Gastrocnemius medialis (tissue), 4 donors: ENCODE measurements around the gene CD3D. TPM values are rescaled to one million over a fixed set of nuclear protein-coding genes. Genes with fewer than 3 reads are reported as not detected.

Experiments
- ATAC-seq, 2 donors: fragments of 150-250 bp; one replicate each; pipeline ENCODE4 v1.9.1; 2016
- DNase-seq, 2 donors: peaks; one replicate each; pipeline ENCODE4 v3.0.0-alpha.2; 2019
- H3K27ac ChIP-seq, 4 donors: fragments of 200-600 bp; sonication (generic); 1 replicate in 1 of 4; 2 replicates in 3 of 4; pipeline ENCODE4 v1.5.1; 2016 to 2018; ENCODE audit warnings: mild to moderate bottlenecking in 2 of 4, moderate library complexity in 1 of 4
- H3K27me3 ChIP-seq, 3 donors: fragments of 200-600 bp; sonication (generic) in 2 of 3; 1 replicate in 1 of 3; 2 replicates in 2 of 3; pipeline versions ENCODE4 v1.5.1 to v1.6.0; 2016 to 2019; ENCODE audit warnings: mild to moderate bottlenecking in 1 of 3, moderate library complexity in 1 of 3
- H3K36me3 ChIP-seq, 2 donors: fragments of 200-600 bp; sonication (generic) in 1 of 2; one replicate each; pipeline ENCODE4 v1.5.1; 2017 to 2018
- H3K4me1 ChIP-seq, 2 donors: fragments of 200-600 bp; sonication (generic) in 1 of 2; one replicate each; pipeline ENCODE4 v1.5.1; 2016 to 2017; ENCODE audit warnings: mild to moderate bottlenecking in 2 of 2
- H3K4me3 ChIP-seq, 4 donors: fragments of 200-600 bp; sonication (generic) in 3 of 4; 1 replicate in 1 of 4; 2 replicates in 3 of 4; pipeline ENCODE4 v1.5.1; 2016 to 2019; ENCODE audit warnings: mild to moderate bottlenecking in 2 of 4
- H3K9me3 ChIP-seq, 3 donors: fragments of 200-600 bp; sonication (generic) in 2 of 3; 1 replicate in 1 of 3; 2 replicates in 2 of 3; pipeline ENCODE4 v1.5.1; 2016 to 2019
- POLR2A ChIP-seq, 2 donors: fragments of 450-650 bp; IDR thresholded peaks; one replicate each; pipeline ENCODE4 v1.6.1; 2017; ENCODE audit warnings: antibody characterized with exemption in 2 of 2, mild to moderate bottlenecking in 2 of 2, moderate library complexity in 2 of 2
- in situ Hi-C, 4 donors: fragments of 200-750 bp; cut with MboI; loops; one replicate each; pipeline versions ENCODE4 v1.15.0 to v1.8.0; 2017; ENCODE audit warnings: low sequenced_read_pairs in 4 of 4
- intact Hi-C: fragments of 100-400 bp; cut with DNase I; formaldehyde crosslinking; loops from one replicate; pipeline ENCODE4 v1.15.1; 2023; ENCODE audit warnings: low total_unique reads
- total RNA-seq, 4 donors: library from RNA; depleted of rRNA; stranded (reverse); fragments of >200 nt; gene quantifications; one replicate each; pipeline versions ENCODE4 v1.1.0 to v1.2.3, GENCODE V29; 2016
- TF ChIP-seq, protein P1 (sequence below), 5 experiments: fragments of 450-650 bp in 3 of 5; fragments of 200-600 bp in 2 of 5; sonication (generic) in 2 of 5; IDR thresholded peaks in 4 of 5; conservative IDR thresholded peaks in 1 of 5; 1 replicate in 4 of 5; 2 replicates in 1 of 5; pipeline ENCODE4 v1.5.1; 2016 to 2019; ENCODE audit warnings: antibody characterized with exemption in 5 of 5, mild to moderate bottlenecking in 3 of 5, moderate library complexity in 3 of 5

The CD3D gene
- total RNA-seq, 4 donors from 2014 or later = 0.35 to 3.0 (median 0.46) TPM; not detected in 1

DNA sequence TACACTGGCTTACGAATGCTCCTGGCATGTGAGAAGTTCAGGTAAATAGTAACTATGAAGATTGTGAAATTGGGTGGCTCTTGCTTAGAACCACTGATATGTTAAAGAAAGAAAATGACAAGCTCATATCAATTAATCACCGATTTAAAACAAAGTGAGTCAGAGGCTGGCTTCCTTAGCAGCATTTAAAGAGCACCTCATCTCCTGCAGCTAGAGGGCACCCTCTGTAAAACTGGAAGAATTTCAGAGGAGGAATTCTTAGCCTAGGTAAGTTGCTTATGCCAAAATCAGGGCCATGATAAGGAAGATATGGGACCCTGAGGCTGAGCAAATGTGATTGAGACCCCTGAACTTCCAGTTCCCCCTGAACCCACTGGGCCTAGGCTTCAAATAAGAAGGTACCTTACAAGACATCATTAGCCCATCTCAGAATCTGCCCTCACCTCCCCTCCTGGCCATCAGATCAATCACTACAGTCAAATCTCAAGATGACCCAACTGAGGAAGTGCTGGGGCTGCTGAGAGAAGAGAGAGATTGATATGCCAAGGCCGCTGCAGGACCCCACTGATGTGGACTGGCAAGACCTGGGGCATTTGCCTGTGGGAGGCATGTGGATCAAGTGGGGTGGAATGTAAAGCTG is 46.6 kb downstream of the CD3D start:
- intact Hi-C loops (loop anchor here (10.0 kb wide), 1 partner anchor 189 kb away; no protein-coding TSS in a partner anchor), in situ Hi-C loops (loop anchor here in 1 of 4 donors (10.0 kb wide), 1 partner anchor 91 kb away; no protein-coding TSS in a partner anchor)
- TF ChIP-seq, protein P1, sequence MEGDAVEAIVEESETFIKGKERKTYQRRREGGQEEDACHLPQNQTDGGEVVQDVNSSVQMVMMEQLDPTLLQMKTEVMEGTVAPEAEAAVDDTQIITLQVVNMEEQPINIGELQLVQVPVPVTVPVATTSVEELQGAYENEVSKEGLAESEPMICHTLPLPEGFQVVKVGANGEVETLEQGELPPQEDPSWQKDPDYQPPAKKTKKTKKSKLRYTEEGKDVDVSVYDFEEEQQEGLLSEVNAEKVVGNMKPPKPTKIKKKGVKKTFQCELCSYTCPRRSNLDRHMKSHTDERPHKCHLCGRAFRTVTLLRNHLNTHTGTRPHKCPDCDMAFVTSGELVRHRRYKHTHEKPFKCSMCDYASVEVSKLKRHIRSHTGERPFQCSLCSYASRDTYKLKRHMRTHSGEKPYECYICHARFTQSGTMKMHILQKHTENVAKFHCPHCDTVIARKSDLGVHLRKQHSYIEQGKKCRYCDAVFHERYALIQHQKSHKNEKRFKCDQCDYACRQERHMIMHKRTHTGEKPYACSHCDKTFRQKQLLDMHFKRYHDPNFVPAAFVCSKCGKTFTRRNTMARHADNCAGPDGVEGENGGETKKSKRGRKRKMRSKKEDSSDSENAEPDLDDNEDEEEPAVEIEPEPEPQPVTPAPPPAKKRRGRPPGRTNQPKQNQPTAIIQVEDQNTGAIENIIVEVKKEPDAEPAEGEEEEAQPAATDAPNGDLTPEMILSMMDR (IDR thresholded peaks at IDR 0.05 in 4 of 5, conservative IDR thresholded peaks at IDR 0.05 in 1 of 5) = peak in 3 of 5 experiments; percentile 18 to 45 (median 34)
- TF ChIP-seq POLR2A (IDR thresholded peaks at IDR 0.05) = no peak
- no peaks in the 10 kb centered on the region for H3K36me3 ChIP-seq
- no peak overlapping the region for H3K27ac ChIP-seq
- ATAC-seq (no peak), DNase-seq (no peak)
- H3K27me3 ChIP-seq = no peaks in the 10 kb centered on the region
- H3K9me3 ChIP-seq = no peaks in the 10 kb centered on the region
- H3K4me3 ChIP-seq = no peak overlapping the region
- no peaks in the 10 kb centered on the region for H3K4me1 ChIP-seq

DNA sequence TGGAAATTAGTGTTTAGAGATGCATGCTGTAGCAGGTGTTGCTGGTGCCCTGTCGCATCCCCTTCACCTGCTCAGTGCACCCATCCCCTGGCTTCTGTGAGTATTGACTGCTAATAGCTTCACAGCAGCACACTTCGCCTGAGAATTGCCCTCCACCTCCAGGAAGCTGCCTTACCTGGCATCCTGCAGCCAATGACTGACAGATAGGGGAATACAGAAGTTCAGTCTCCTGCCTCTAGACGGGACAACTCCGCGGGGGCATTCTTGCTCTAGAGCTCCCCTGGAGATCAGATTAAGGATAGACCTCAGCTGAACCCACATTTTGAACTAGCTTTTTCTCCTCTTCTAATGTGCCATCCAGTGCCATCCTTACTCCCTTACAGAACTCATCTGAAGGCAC is 47.3 kb downstream of the CD3D start:
- in situ Hi-C loops (loop anchor here in 1 of 4 donors (10.0 kb wide), 1 partner anchor 90 kb away; no protein-coding TSS in a partner anchor), intact Hi-C loops (loop anchor here (10.0 kb wide), 1 partner anchor 190 kb away; no protein-coding TSS in a partner anchor)
- Histone ChIP-seq H3K4me1 (no peaks in the 10 kb centered on the region), H3K36me3 (no peaks in the 10 kb centered on the region), H3K27me3 (no peaks in the 10 kb centered on the region), H3K27ac (no peak overlapping the region), H3K4me3 (no peak overlapping the region), H3K9me3 (no peaks in the 10 kb centered on the region)
- no peak for DNase-seq
- TF ChIP-seq POLR2A (IDR thresholded peaks at IDR 0.05) = no peak
- TF ChIP-seq, protein P1 (IDR thresholded peaks at IDR 0.05 in 4 of 5, conservative IDR thresholded peaks at IDR 0.05 in 1 of 5) = no peak
- no peak for ATAC-seq

DNA sequence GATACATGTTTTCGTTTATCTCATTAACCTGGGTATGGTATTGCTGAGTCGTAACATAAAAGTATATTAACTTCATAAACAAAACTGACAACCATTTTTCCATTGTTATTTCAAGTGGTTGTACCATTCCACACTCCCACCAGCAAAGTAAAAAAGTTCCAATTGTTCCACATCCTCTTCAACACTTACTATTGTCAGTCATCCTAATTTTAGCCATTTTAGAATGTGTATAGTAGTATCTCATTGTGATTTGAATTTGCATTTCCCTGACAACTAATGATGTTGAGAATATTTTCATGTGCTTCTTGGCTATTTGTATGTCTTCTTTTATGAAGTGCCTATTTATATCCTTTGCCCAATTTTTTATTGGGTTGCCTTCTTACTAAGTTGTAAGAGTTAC is 48.5 kb downstream of the CD3D start:
- DNase-seq (no peak), ATAC-seq (no peak)
- intact Hi-C loops (loop anchor here (10.0 kb wide), 1 partner anchor 191 kb away; no protein-coding TSS in a partner anchor), in situ Hi-C loops (loop anchor here in 1 of 4 donors (10.0 kb wide), 1 partner anchor 89 kb away; no protein-coding TSS in a partner anchor)
- H3K4me1 ChIP-seq = no peaks in the 10 kb centered on the region
- H3K27me3 ChIP-seq = no peaks in the 10 kb centered on the region
- no peak for TF ChIP-seq POLR2A (IDR thresholded peaks at IDR 0.05)
- TF ChIP-seq, protein P1 (IDR thresholded peaks at IDR 0.05 in 4 of 5, conservative IDR thresholded peaks at IDR 0.05 in 1 of 5) = no peak
- H3K36me3 ChIP-seq = no peaks in the 10 kb centered on the region
- no peak overlapping the region for H3K4me3 ChIP-seq
- H3K9me3 ChIP-seq = no peaks in the 10 kb centered on the region
- H3K27ac ChIP-seq = no peak overlapping the region

DNA sequence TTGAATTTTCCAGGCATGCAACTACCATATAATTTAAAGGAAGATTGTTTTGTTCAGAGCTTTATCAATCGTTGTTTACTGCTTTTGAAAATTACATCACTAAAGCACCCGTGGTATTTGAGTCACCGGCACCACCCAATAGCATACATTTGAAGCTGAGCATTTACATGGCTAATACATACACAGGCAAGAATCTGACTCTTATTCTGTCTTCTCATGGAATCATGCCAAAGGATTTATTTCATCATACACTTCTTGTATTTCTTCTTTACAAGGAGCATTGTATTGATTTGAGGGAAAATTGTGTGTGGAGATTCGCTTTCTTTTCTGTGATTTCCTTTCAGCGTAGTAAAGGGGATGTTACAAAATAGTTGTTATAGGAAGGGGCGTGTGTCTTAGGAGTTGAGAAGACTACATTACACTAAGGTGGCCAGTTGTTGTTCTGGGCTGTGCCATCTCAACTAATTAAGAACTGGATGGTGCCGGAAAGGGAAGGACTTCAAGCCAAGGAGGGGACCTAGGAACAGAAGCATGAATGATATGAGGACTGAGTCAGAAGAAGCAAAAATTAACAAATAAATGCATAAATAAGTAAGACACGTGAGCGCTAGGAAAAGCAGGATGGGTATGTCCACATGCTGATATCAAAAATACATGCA is 50.9 kb downstream of the CD3D start:
- intact Hi-C loops = loop anchor here (1.0 to 10.0 kb wide), 2 partner anchors 93 to 193 kb away; no protein-coding TSS in a partner anchor

More for the DNA sequence above, 50.9 kb downstream of the CD3D start:
- H3K36me3 ChIP-seq = no peaks in the 10 kb centered on the region
- DNase-seq (no peak), ATAC-seq (no peak)
- H3K4me3 ChIP-seq = no peak overlapping the region
- no peak overlapping the region for H3K27ac ChIP-seq
- H3K4me1 ChIP-seq = no peaks in the 10 kb centered on the region
- H3K9me3 ChIP-seq = no peaks in the 10 kb centered on the region
- no peaks in the 10 kb centered on the region for H3K27me3 ChIP-seq
- in situ Hi-C loops = loop anchor here in 1 of 4 donors (10.0 kb wide), 1 partner anchor 87 kb away; no protein-coding TSS in a partner anchor
- TF ChIP-seq, protein P1 (IDR thresholded peaks at IDR 0.05 in 4 of 5, conservative IDR thresholded peaks at IDR 0.05 in 1 of 5) = no peak
- no peak for TF ChIP-seq POLR2A (IDR thresholded peaks at IDR 0.05)
